Measurements from ENCODE around the gene DAPK2. TPM values are rescaled to one million over a fixed set of nuclear protein-coding genes. Genes with fewer than 3 reads are reported as not detected.

DAPK2 gene
- total RNA-seq, 1 donor from 2014 or later, result 0.82 TPM

GRCh38 chr15:64029110-64029509 is 17.2 kb downstream of the DAPK2 start:
- DNase-seq (ENCODE audit: low spot score in 2 of 2) (peak in 1 of 2 donors; percentile 37), FAIRE-seq (no peak)

DNA sequence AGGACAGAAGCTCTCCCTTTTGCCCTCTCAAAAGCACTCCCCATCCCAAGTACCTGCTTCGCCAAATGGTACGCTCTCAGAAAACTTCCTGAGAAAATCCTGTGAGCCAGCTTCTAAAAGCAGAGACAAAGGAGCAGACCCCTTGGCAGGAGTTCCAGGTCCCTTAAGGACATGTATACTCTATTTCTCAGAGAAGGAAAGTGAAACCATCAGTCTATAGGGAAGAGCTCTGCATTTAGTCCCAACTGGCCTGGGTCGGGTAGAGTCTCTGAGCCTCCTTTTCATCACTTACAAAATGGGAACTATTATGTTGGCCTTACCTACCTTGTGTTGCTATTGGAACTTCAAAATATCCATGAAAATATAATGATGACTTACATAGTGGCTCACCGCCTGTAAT is 19.7 kb downstream of the DAPK2 start:
- DNase-seq (ENCODE audit: low spot score in 2 of 2) (no peak), FAIRE-seq (no peak)

DNA sequence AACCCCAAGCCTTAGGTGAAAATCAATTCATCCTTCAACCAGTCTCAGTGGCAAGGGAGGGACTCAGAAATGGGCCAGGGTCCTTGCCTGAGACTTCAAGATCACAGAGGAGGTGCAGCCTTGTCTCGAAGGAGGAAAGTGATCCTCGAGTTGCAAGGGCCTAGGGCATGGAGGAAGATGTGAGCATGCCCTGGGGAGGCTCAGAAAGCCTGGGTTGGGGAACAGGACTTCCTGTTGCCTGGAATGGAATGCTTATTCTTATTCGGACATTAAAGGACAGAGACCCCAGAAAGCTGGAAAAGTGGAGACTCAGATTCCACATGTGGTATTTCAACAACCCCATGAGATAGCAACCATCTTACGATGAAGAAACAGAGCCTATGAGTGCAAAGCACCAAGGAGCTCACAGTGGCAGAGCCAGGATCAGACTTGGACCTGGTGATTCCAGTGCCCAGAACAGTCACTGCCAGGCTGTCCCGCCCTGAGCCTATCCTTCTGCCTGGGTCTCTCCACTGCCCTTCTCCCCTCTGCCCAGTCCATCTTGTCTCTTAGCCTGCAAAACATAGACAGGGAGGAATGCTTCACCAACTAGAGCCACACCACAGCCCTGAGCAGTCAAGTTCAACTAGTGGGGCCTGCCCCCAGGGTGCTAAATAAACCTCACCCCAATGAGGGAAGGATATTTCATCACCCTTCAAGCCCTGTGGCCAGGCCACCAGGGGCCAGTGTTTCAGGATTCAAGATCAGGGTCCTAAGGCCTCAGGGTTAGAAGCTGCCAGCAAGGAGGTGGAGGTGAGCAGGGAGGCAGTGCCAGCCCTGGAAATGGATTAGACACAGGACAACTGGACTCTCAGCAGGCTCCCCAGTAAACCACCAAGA is 21.9 kb downstream of the DAPK2 start:
- DNase-seq (ENCODE audit: low spot score in 2 of 2) (no peak), FAIRE-seq (no peak)

- FAIRE-seq (no peak), DNase-seq (ENCODE audit: low spot score in 2 of 2) (no peak)
Observed at GRCh38 chr15:64023220-64023619, 23.1 kb downstream of the DAPK2 start.

- DNase-seq (ENCODE audit: low spot score in 2 of 2) (no peak), FAIRE-seq (no peak)
Observed at GRCh38 chr15:64022571-64022970, 23.7 kb downstream of the DAPK2 start.

- DNase-seq (ENCODE audit: low spot score in 2 of 2), result no peak
- no peak for FAIRE-seq
Observed at GRCh38 chr15:64019764-64020163, 26.5 kb downstream of the DAPK2 start.

DNA sequence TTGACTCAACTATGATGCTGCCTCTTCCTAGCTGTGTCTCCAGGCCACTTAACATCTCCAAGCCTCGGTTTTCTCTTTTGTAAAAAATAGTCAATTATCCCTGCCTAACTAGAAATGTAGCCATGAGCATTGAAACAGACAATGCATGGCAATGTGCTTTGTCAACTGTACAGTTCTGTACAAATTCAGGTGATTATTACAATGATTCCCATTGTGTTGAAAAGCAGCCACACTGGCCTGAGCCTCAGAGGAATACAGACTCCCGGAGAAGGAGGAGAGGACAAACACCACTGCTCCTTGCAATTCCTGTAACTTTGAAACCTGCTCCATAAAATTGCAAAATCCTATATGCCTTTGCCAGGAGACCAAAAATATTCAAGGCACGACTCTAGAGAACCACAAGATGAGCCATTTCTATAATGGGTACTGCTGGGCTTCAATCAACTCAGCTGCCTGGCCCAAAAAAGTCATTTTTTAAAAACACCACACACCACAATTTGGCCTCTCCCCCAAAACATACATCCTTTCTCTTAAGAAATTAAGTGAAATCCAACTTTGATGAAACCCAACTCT is 28.6 kb downstream of the DAPK2 start:
- FAIRE-seq (no peak), DNase-seq (ENCODE audit: low spot score in 2 of 2) (no peak)

DNA sequence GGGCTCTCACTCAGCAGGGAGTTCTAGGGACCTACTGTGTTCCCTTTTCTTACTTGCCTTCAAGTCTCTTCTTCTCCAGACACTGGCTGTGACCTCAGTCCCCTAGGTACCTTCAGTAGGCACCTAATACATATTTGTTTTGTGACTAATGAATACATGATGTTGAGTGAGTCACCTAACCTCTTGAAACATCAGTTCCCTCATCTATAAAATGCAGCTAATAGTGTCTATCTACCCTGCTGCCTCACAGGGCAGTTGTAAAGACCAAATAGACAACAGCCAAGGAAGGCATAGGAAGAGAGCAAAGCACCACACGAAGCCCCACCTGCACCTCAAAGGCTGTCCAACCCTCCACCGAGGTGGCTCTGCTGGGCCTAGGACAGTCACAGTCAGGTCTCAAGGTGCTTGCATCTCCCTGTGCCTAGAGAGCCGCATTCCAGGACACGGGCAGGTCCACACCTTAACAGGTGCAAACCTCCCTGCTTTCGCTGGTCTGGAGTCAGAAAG is 29.1 kb downstream of the DAPK2 start:
- no peak for DNase-seq (ENCODE audit: low spot score in 2 of 2)
- FAIRE-seq, result no peak

- DNase-seq (ENCODE audit: low spot score in 2 of 2), result no peak
- FAIRE-seq, result no peak
Observed at GRCh38 chr15:64016257-64016656, 30.0 kb downstream of the DAPK2 start.

- DNase-seq (ENCODE audit: low spot score in 2 of 2) (no peak), FAIRE-seq (no peak)
Observed at GRCh38 chr15:64014995-64015394, 31.3 kb downstream of the DAPK2 start.

DNA sequence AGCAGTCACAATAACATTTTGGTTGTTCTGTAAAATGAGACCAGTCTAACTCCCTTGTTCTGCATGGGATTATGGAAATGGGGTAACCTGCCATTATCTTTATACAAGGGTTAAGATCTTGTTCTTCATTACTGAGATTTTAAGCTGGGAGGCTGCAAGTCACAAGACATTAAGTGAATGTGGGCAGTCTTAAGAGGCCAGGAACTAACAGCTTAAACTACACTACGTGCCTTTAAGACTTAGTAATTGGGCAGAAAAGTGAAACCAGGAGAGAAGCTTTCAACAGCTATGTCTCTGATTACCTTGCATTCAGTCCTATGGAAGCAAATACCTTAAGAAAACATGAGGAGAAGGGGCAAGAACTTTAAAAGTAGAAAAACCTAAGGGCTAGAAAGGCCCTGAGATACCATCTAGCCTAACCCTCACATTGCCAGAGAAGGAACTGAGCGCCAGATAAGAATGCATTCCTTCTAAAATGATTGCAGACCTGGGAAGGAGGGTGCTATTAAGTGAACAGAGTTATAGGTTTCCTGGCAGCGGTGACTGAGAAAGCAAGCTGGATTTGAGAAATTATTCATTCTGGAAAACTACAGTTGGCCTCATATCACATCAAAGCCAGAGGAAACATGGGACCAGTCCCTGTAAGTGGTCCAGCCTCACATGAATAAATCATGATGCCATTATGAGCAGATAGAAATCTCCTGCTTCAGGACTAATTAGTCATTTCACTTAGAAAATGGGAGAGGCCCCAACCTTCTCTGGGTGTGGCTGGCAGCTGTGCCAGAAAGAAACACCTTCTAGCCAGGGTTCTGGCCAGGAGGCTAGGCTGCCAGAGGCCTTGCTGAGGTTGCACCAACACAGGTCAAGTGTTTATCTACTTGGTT is 32.9 kb downstream of the DAPK2 start:
- DNase-seq (ENCODE audit: low spot score in 2 of 2) (no peak), FAIRE-seq (no peak)

DNA sequence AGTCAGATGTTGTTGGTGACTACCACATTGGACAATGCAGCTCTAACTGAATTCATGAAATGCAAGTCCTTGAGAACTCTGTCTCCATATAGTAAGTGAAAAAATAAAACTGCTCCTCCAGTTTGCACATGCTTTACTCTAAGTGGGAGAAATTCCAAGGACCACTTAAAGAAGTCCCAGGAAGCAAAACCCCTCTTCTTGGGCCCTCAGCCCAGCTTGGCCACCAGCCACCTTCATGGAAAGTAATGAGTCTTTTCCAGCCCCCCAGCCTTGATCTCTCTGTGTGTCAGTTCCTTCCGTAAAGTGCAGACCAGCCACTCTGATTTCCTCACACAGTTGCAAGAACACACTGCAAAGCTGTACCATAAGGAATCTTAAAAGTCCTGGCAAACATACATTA is 34.5 kb downstream of the DAPK2 start:
- FAIRE-seq, result no peak
- DNase-seq (ENCODE audit: low spot score in 2 of 2), result no peak

DNA sequence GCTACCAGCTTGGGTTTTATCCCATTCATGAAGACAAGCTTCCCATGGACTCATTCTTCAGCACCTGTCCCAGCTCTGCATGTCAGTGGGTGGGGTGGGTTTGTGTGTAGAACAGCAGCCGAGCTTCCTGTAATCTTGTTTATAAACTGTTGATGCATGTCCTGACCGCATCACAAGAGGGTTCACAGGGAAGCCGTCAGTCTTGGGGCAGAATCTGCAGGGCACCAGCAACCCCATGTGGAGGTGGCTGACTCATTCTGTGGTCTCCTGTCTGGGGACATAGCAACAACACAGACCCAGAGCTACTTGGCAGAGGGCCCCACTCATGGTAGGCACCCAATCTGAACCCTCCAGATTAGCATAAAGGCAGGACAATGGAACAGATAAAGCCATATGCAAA is 35.6 kb downstream of the DAPK2 start:
- DNase-seq (ENCODE audit: low spot score in 2 of 2), result no peak
- FAIRE-seq, result no peak

DNA sequence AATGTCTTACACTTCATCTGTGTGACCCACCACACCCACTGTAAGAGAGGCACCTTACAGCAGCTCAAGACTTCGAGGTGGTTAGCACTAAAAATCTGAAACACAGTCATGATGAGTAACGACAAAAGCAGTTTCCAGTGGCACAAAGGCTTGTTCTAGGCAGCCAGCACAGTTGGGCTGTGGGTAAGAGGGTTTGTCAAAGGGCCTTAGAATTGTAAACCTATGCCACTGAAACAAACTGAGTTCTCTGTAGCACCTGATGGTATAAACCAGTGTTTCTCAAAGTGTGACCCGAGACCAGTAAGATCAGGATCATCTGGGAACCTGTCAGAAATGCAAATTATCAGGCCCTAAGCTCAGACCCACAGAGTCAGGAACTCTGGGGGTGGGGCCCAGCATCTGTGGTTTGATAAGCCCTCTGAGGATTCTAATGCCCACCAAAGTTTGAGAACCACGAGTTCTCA is 36.5 kb downstream of the DAPK2 start:
- DNase-seq (ENCODE audit: low spot score in 2 of 2), result no peak

GRCh38 chr15:64009241-64009640 is 37.0 kb downstream of the DAPK2 start:
- FAIRE-seq (no peak), DNase-seq (ENCODE audit: low spot score in 2 of 2) (no peak)

More for the DNA sequence above, 36.5 kb downstream of the DAPK2 start:
- no peak for FAIRE-seq

GRCh38 chr15:64008177-64008576 is 38.1 kb downstream of the DAPK2 start:
- DNase-seq (ENCODE audit: low spot score in 2 of 2), result no peak
- no peak for FAIRE-seq

GRCh38 chr15:64006642-64007041 is 39.6 kb downstream of the DAPK2 start:
- FAIRE-seq (no peak), DNase-seq (ENCODE audit: low spot score in 2 of 2) (no peak)

- FAIRE-seq (no peak), DNase-seq (ENCODE audit: low spot score in 2 of 2) (no peak)
Observed at GRCh38 chr15:64004587-64004986, 41.7 kb downstream of the DAPK2 start.

GRCh38 chr15:64004056-64004455 is 42.2 kb downstream of the DAPK2 start:
- DNase-seq (ENCODE audit: low spot score in 2 of 2) (no peak), FAIRE-seq (no peak)

DNA sequence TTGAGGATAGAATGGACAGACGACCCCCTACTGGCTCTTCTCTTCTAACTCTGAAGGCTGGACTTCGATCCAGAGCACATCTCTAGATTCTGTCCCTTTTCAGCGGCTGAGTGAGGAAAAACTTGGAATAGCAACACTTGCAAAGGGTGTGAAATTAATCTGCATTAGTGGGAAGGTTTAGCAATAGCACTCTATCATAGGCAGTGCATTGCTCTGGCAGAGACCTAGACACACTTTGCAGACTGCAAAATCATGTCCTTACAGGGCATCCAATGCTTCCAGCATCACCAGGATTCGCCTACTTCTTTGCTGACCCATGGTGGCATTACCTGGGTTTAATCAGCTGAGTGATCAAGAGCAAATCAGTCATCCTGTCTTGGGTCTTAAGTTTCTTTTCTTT is 43.1 kb downstream of the DAPK2 start:
- no peak for FAIRE-seq
- DNase-seq (ENCODE audit: low spot score in 2 of 2), result no peak

- FAIRE-seq (no peak), DNase-seq (ENCODE audit: low spot score in 2 of 2) (no peak)
Observed at GRCh38 chr15:64001148-64001547, 45.1 kb downstream of the DAPK2 start.
